Loucy (cell line): ENCODE measurements around the gene TRIML2.
"Not testable (repeated sequence)": the region's sequence is repeated elsewhere in the genome, so short reads cannot be mapped to it uniquely, and the experiment has no call there.

Experiments used
- EZH2phosphoT487 ChIP-seq: fragments of 200-600 bp; IDR thresholded peaks from 2 replicates; pipeline ENCODE4 v1.6.1; 2018; ENCODE audit warnings: antibody characterized with exemption, mild to moderate bottlenecking, moderate library complexity, borderline replicate concordance
- TF ChIP-seq, protein P1 (sequence below): fragments of 200-600 bp; sonication (generic); conservative IDR thresholded peaks from 2 replicates; pipeline ENCODE4 v1.5.1; 2014; ENCODE audit warnings: mild to moderate bottlenecking, antibody characterized with exemption, low read length

DNA sequence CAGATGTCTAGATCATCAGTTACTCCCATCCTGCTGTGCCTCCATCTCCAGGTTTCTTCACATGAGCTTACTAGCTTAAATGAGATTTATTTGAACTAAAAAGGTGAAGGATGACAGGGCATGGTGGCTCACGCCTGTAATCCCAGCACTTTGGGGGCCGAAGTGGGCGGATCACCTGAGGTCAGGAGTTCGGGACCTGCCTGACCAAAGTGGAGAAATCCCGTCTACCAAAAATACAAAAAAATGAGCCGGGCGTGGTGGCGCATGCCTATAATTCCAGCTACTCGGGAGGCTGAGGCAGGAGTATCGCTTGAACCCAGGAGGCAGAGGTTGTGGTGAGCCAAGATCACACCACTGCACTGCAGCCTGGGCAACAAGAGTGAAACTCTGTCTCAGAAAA, 63.9 kb downstream of the TRIML2 start:
- TF ChIP-seq, protein P1, sequence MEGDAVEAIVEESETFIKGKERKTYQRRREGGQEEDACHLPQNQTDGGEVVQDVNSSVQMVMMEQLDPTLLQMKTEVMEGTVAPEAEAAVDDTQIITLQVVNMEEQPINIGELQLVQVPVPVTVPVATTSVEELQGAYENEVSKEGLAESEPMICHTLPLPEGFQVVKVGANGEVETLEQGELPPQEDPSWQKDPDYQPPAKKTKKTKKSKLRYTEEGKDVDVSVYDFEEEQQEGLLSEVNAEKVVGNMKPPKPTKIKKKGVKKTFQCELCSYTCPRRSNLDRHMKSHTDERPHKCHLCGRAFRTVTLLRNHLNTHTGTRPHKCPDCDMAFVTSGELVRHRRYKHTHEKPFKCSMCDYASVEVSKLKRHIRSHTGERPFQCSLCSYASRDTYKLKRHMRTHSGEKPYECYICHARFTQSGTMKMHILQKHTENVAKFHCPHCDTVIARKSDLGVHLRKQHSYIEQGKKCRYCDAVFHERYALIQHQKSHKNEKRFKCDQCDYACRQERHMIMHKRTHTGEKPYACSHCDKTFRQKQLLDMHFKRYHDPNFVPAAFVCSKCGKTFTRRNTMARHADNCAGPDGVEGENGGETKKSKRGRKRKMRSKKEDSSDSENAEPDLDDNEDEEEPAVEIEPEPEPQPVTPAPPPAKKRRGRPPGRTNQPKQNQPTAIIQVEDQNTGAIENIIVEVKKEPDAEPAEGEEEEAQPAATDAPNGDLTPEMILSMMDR: not testable (repeated sequence)
- TF ChIP-seq EZH2phosphoT487: not testable (repeated sequence)
